Measurements from ENCODE around the gene MTREX.
A peak's percentile ranks its signal among the peaks of the same experiment; 100 is the strongest.

MTREX gene

GRCh38 chr5:55307383-55308253 is at the start of gene MTREX, which contains the start of gene DHX29:
MTREX (plus strand) TSS chr5:55307989; CDS start chr5:55308014, 25 bp downstream.
DHX29 (minus strand) TSS chr5:55307694; CDS start chr5:55307573, 121 bp downstream.
- peaks cover 0 to 4% (median 0%) of the 10 kb centered on the region in 5 donors for H3K36me3 ChIP-seq (ENCODE audit: control insufficient read depth in 5 of 5, insufficient read depth in 5 of 5, low read length in 5 of 5)
- peak within 1 kb of the TSS; percentile 93 to 99 (median 97) for H3K9ac ChIP-seq (ENCODE audit: low read length in 5 of 5)
- no peaks in the 10 kb centered on the region for H3K9me3 ChIP-seq (ENCODE audit: control insufficient read depth in 5 of 5, low read length in 5 of 5)
- H3K4me1 ChIP-seq (ENCODE audit: control insufficient read depth in 5 of 5, insufficient read depth in 5 of 5, low read length in 5 of 5), result peaks cover 3 to 64% (median 53%) of the 10 kb centered on the region in 5 donors
- H3K27ac ChIP-seq (ENCODE audit: low read depth, low read length), result peak within 1 kb of the TSS; percentile 97
- H3K27me3 ChIP-seq (ENCODE audit: control insufficient read depth in 5 of 5, insufficient read depth in 4 of 5, low read length in 5 of 5), result no peaks in the 10 kb centered on the region
- peak within 1 kb of the TSS; percentile 94 to 99 (median 96) for H3K4me3 ChIP-seq (ENCODE audit: low read depth in 1 of 5, low read length in 5 of 5)

GRCh38 chr5:55258339-55258738 is 49.5 kb upstream of the MTREX start:
- H3K27me3 ChIP-seq (ENCODE audit: control insufficient read depth in 5 of 5, insufficient read depth in 4 of 5, low read length in 5 of 5), result no peaks in the 10 kb centered on the region
- no peaks in the 10 kb centered on the region for H3K4me1 ChIP-seq (ENCODE audit: control insufficient read depth in 5 of 5, insufficient read depth in 5 of 5, low read length in 5 of 5)
- H3K27ac ChIP-seq (ENCODE audit: low read depth, low read length), result no peak overlapping the region
- H3K9me3 ChIP-seq (ENCODE audit: control insufficient read depth in 5 of 5, low read length in 5 of 5), result no peaks in the 10 kb centered on the region
- no peak overlapping the region for H3K4me3 ChIP-seq (ENCODE audit: low read depth in 1 of 5, low read length in 5 of 5)
- H3K36me3 ChIP-seq (ENCODE audit: control insufficient read depth in 5 of 5, insufficient read depth in 5 of 5, low read length in 5 of 5), result peaks cover 70 to 78% (median 73%) of the 10 kb centered on the region in 5 donors
- H3K9ac ChIP-seq (ENCODE audit: low read length in 5 of 5), result no peak overlapping the region

- peaks cover 72 to 90% (median 78%) of the 10 kb centered on the region in 5 donors for H3K36me3 ChIP-seq (ENCODE audit: control insufficient read depth in 5 of 5, insufficient read depth in 5 of 5, low read length in 5 of 5)
- H3K9ac ChIP-seq (ENCODE audit: low read length in 5 of 5), result no peak overlapping the region
- no peaks in the 10 kb centered on the region for H3K9me3 ChIP-seq (ENCODE audit: control insufficient read depth in 5 of 5, low read length in 5 of 5)
- H3K27ac ChIP-seq (ENCODE audit: low read depth, low read length), result no peak overlapping the region
- no peak overlapping the region for H3K4me3 ChIP-seq (ENCODE audit: low read depth in 1 of 5, low read length in 5 of 5)
- no peaks in the 10 kb centered on the region for H3K4me1 ChIP-seq (ENCODE audit: control insufficient read depth in 5 of 5, insufficient read depth in 5 of 5, low read length in 5 of 5)
- H3K27me3 ChIP-seq (ENCODE audit: control insufficient read depth in 5 of 5, insufficient read depth in 4 of 5, low read length in 5 of 5), result no peaks in the 10 kb centered on the region
Measured at GRCh38 chr5:55276771-55277170, 31.0 kb upstream of the MTREX start.

- Histone ChIP-seq H3K4me1 (ENCODE audit: control insufficient read depth in 5 of 5, insufficient read depth in 5 of 5, low read length in 5 of 5) (no peaks in the 10 kb centered on the region), H3K9me3 (ENCODE audit: control insufficient read depth in 5 of 5, low read length in 5 of 5) (no peaks in the 10 kb centered on the region), H3K36me3 (ENCODE audit: control insufficient read depth in 5 of 5, insufficient read depth in 5 of 5, low read length in 5 of 5) (peaks cover 78 to 88% (median 79%) of the 10 kb centered on the region in 5 donors), H3K27me3 (ENCODE audit: control insufficient read depth in 5 of 5, insufficient read depth in 4 of 5, low read length in 5 of 5) (no peaks in the 10 kb centered on the region), H3K27ac (ENCODE audit: low read depth, low read length) (no peak overlapping the region), H3K9ac (ENCODE audit: low read length in 5 of 5) (no peak overlapping the region), H3K4me3 (ENCODE audit: low read depth in 1 of 5, low read length in 5 of 5) (no peak overlapping the region)
Measured at GRCh38 chr5:55278778-55279177, 29.0 kb upstream of the MTREX start.

- Histone ChIP-seq H3K36me3 (ENCODE audit: control insufficient read depth in 5 of 5, insufficient read depth in 5 of 5, low read length in 5 of 5) (peaks cover 60 to 80% (median 68%) of the 10 kb centered on the region in 5 donors), H3K4me3 (ENCODE audit: low read depth in 1 of 5, low read length in 5 of 5) (no peak overlapping the region), H3K27ac (ENCODE audit: low read depth, low read length) (no peak overlapping the region), H3K4me1 (ENCODE audit: control insufficient read depth in 5 of 5, insufficient read depth in 5 of 5, low read length in 5 of 5) (no peaks in the 10 kb centered on the region), H3K27me3 (ENCODE audit: control insufficient read depth in 5 of 5, insufficient read depth in 4 of 5, low read length in 5 of 5) (no peaks in the 10 kb centered on the region), H3K9ac (ENCODE audit: low read length in 5 of 5) (no peak overlapping the region), H3K9me3 (ENCODE audit: control insufficient read depth in 5 of 5, low read length in 5 of 5) (no peaks in the 10 kb centered on the region)
Measured at GRCh38 chr5:55286411-55286933, 21.3 kb upstream of the MTREX start.

- Histone ChIP-seq H3K4me3 (ENCODE audit: low read depth in 1 of 5, low read length in 5 of 5) (no peak overlapping the region), H3K4me1 (ENCODE audit: control insufficient read depth in 5 of 5, insufficient read depth in 5 of 5, low read length in 5 of 5) (no peaks in the 10 kb centered on the region), H3K27ac (ENCODE audit: low read depth, low read length) (no peak overlapping the region), H3K27me3 (ENCODE audit: control insufficient read depth in 5 of 5, insufficient read depth in 4 of 5, low read length in 5 of 5) (no peaks in the 10 kb centered on the region), H3K36me3 (ENCODE audit: control insufficient read depth in 5 of 5, insufficient read depth in 5 of 5, low read length in 5 of 5) (peaks cover 69 to 88% (median 72%) of the 10 kb centered on the region in 5 donors), H3K9me3 (ENCODE audit: control insufficient read depth in 5 of 5, low read length in 5 of 5) (peaks cover 0 to 1% (median 0%) of the 10 kb centered on the region in 5 donors), H3K9ac (ENCODE audit: low read length in 5 of 5) (no peak overlapping the region)
Measured at GRCh38 chr5:55289808-55290207, 18.0 kb upstream of the MTREX start.

GRCh38 chr5:55290991-55291390 is 16.8 kb upstream of the MTREX start:
- Histone ChIP-seq H3K27me3 (ENCODE audit: control insufficient read depth in 5 of 5, insufficient read depth in 4 of 5, low read length in 5 of 5) (no peaks in the 10 kb centered on the region), H3K4me1 (ENCODE audit: control insufficient read depth in 5 of 5, insufficient read depth in 5 of 5, low read length in 5 of 5) (no peaks in the 10 kb centered on the region), H3K27ac (ENCODE audit: low read depth, low read length) (no peak overlapping the region), H3K9me3 (ENCODE audit: control insufficient read depth in 5 of 5, low read length in 5 of 5) (peaks cover 0 to 3% (median 0%) of the 10 kb centered on the region in 5 donors), H3K36me3 (ENCODE audit: control insufficient read depth in 5 of 5, insufficient read depth in 5 of 5, low read length in 5 of 5) (peaks cover 64 to 89% (median 75%) of the 10 kb centered on the region in 5 donors), H3K4me3 (ENCODE audit: low read depth in 1 of 5, low read length in 5 of 5) (no peak overlapping the region), H3K9ac (ENCODE audit: low read length in 5 of 5) (no peak overlapping the region)

- Histone ChIP-seq H3K4me3 (ENCODE audit: low read depth in 1 of 5, low read length in 5 of 5) (no peak overlapping the region), H3K9me3 (ENCODE audit: control insufficient read depth in 5 of 5, low read length in 5 of 5) (peaks cover 0 to 3% (median 0%) of the 10 kb centered on the region in 5 donors), H3K27me3 (ENCODE audit: control insufficient read depth in 5 of 5, insufficient read depth in 4 of 5, low read length in 5 of 5) (no peaks in the 10 kb centered on the region), H3K9ac (ENCODE audit: low read length in 5 of 5) (no peak overlapping the region), H3K27ac (ENCODE audit: low read depth, low read length) (no peak overlapping the region), H3K4me1 (ENCODE audit: control insufficient read depth in 5 of 5, insufficient read depth in 5 of 5, low read length in 5 of 5) (no peaks in the 10 kb centered on the region), H3K36me3 (ENCODE audit: control insufficient read depth in 5 of 5, insufficient read depth in 5 of 5, low read length in 5 of 5) (peaks cover 43 to 66% (median 61%) of the 10 kb centered on the region in 5 donors)
Measured at GRCh38 chr5:55294935-55295334, 12.9 kb upstream of the MTREX start.

- peaks cover 0 to 21% (median 4%) of the 10 kb centered on the region in 5 donors for H3K36me3 ChIP-seq (ENCODE audit: control insufficient read depth in 5 of 5, insufficient read depth in 5 of 5, low read length in 5 of 5)
- no peaks in the 10 kb centered on the region for H3K27me3 ChIP-seq (ENCODE audit: control insufficient read depth in 5 of 5, insufficient read depth in 4 of 5, low read length in 5 of 5)
- H3K9ac ChIP-seq (ENCODE audit: low read length in 5 of 5), result no peak overlapping the region
- H3K4me1 ChIP-seq (ENCODE audit: control insufficient read depth in 5 of 5, insufficient read depth in 5 of 5, low read length in 5 of 5), result peaks cover 3 to 32% (median 23%) of the 10 kb centered on the region in 5 donors
- no peak overlapping the region for H3K27ac ChIP-seq (ENCODE audit: low read depth, low read length)
- H3K4me3 ChIP-seq (ENCODE audit: low read depth in 1 of 5, low read length in 5 of 5), result no peak overlapping the region
- peaks cover 2 to 6% (median 3%) of the 10 kb centered on the region in 5 donors for H3K9me3 ChIP-seq (ENCODE audit: control insufficient read depth in 5 of 5, low read length in 5 of 5)
Measured at GRCh38 chr5:55300890-55301289, 6.9 kb upstream of the MTREX start.

- Histone ChIP-seq H3K4me1 (ENCODE audit: control insufficient read depth in 5 of 5, insufficient read depth in 5 of 5, low read length in 5 of 5) (peaks cover 3 to 45% (median 36%) of the 10 kb centered on the region in 5 donors), H3K9me3 (ENCODE audit: control insufficient read depth in 5 of 5, low read length in 5 of 5) (peaks cover 2 to 6% (median 3%) of the 10 kb centered on the region in 5 donors), H3K4me3 (ENCODE audit: low read depth in 1 of 5, low read length in 5 of 5) (no peak overlapping the region), H3K9ac (ENCODE audit: low read length in 5 of 5) (peak overlapping the region in 2 of 5 donors; percentile 6 to 30), H3K36me3 (ENCODE audit: control insufficient read depth in 5 of 5, insufficient read depth in 5 of 5, low read length in 5 of 5) (peaks cover 0 to 5% (median 0%) of the 10 kb centered on the region in 5 donors), H3K27ac (ENCODE audit: low read depth, low read length) (peak overlapping the region; percentile 82), H3K27me3 (ENCODE audit: control insufficient read depth in 5 of 5, insufficient read depth in 4 of 5, low read length in 5 of 5) (no peaks in the 10 kb centered on the region)
Measured at GRCh38 chr5:55303238-55303690, 4.5 kb upstream of the MTREX start.

Data from subcutaneous abdominal adipose tissue (tissue), 5 donors.